Type B pancreatic cell (in vitro differentiated cells): Measurements from ENCODE around the gene KIF13A. TPM values are rescaled to one million over a fixed set of nuclear protein-coding genes. Genes with fewer than 3 reads are reported as not detected.
"Not testable (repeated sequence)": the region's sequence is repeated elsewhere in the genome, so short reads cannot be mapped to it uniquely, and the experiment has no call there.

ENCODE experiments used
- DNase-seq: peaks from one replicate; pipeline ENCODE4 v3.0.0; 2021; ENCODE audit warnings: mixed read lengths; ENCODE audit not compliant: unreplicated experiment; ENCODE audit errors: extremely low spot score
- H3K27ac Mint-ChIP-seq: 2 replicates; pipeline ENCODE4 v1.8.0; 2021; ENCODE audit warnings: mild to moderate bottlenecking, mixed read lengths
- H3K27me3 Mint-ChIP-seq: 2 replicates; pipeline ENCODE4 v1.8.0; 2021; ENCODE audit warnings: mixed read lengths
- H3K36me3 Mint-ChIP-seq: 2 replicates; pipeline ENCODE4 v1.8.0; 2021; ENCODE audit warnings: mixed read lengths
- H3K4me1 Mint-ChIP-seq: one replicate; pipeline ENCODE4 v1.8.0; 2021; ENCODE audit warnings: mixed read lengths; ENCODE audit not compliant: unreplicated experiment
- H3K4me3 Mint-ChIP-seq: 2 replicates; pipeline ENCODE4 v1.8.0; 2021; ENCODE audit warnings: mild to moderate bottlenecking, mixed read lengths
- H3K9me3 Mint-ChIP-seq: 2 replicates; pipeline ENCODE4 v1.8.0; 2021; ENCODE audit warnings: mixed read lengths
- total RNA-seq: library from RNA; stranded (reverse); gene quantifications from 2 replicates; pipeline ENCODE4 v1.2.1, GENCODE V29; 2021; ENCODE audit warnings: low replicate concordance
- TF ChIP-seq, protein P1 (sequence below): fragments of 200-600 bp; sonication (generic); conservative IDR thresholded peaks from 2 replicates; pipeline ENCODE4 v1.5.0; 2021; ENCODE audit warnings: antibody characterized with exemption, mild to moderate bottlenecking

The KIF13A gene
- total RNA-seq, 1 donor from 2014 or later = 36.9 TPM

DNA sequence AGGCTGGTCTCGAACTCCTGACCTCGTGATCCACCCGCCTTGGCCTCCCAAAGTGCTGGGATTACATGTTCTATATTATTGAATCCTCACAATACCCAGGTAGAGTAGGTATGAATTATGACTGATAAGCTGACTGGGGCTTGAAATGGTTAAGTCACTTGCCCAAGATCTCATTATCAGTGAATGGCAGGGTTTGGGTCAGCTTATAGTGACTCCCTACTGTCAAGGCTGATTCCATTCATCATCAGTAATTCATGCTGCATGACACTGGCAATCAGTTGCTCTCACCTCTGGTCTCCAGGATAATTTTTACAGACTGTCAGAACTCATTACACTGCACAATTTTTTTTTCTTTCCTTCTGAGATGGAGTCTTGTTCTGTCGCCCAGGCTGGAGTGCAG is 127.6 kb downstream of the KIF13A start:
- no peak for DNase-seq
- H3K36me3 Mint-ChIP-seq = peaks cover 3% of the 10 kb centered on the region
- no peak overlapping the region for H3K27ac Mint-ChIP-seq
- H3K4me1 Mint-ChIP-seq = peaks cover 5% of the 10 kb centered on the region
- TF ChIP-seq, protein P1, sequence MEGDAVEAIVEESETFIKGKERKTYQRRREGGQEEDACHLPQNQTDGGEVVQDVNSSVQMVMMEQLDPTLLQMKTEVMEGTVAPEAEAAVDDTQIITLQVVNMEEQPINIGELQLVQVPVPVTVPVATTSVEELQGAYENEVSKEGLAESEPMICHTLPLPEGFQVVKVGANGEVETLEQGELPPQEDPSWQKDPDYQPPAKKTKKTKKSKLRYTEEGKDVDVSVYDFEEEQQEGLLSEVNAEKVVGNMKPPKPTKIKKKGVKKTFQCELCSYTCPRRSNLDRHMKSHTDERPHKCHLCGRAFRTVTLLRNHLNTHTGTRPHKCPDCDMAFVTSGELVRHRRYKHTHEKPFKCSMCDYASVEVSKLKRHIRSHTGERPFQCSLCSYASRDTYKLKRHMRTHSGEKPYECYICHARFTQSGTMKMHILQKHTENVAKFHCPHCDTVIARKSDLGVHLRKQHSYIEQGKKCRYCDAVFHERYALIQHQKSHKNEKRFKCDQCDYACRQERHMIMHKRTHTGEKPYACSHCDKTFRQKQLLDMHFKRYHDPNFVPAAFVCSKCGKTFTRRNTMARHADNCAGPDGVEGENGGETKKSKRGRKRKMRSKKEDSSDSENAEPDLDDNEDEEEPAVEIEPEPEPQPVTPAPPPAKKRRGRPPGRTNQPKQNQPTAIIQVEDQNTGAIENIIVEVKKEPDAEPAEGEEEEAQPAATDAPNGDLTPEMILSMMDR = no peak
- no peaks in the 10 kb centered on the region for H3K27me3 Mint-ChIP-seq
- H3K4me3 Mint-ChIP-seq = no peak overlapping the region
- H3K9me3 Mint-ChIP-seq = no peaks in the 10 kb centered on the region

DNA sequence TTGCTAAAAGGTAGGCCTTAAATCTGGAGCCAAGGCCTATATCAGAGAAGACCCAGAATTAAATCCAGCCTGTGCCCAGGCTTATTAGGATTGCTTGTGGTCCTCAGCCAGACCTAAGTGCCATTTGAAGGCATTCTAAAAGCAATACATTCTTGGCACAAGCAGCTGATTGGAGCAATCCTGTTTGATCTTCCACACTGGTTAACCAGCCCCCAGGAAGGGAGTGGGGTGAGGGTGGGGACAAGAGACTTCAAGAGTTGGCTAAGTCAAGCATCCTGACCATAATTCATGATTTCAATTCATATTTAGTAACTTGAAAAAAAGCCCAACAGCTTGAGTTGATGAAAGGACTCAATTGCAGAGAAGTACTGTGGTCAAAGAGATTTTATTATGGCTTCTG is 128.9 kb downstream of the KIF13A start:
- no peak for DNase-seq
- Mint-ChIP-seq H3K4me1 (no peaks in the 10 kb centered on the region), H3K36me3 (peaks cover 3% of the 10 kb centered on the region), H3K27me3 (no peaks in the 10 kb centered on the region), H3K4me3 (no peak overlapping the region), H3K9me3 (no peaks in the 10 kb centered on the region), H3K27ac (no peak overlapping the region)
- TF ChIP-seq, protein P1 = no peak

DNA sequence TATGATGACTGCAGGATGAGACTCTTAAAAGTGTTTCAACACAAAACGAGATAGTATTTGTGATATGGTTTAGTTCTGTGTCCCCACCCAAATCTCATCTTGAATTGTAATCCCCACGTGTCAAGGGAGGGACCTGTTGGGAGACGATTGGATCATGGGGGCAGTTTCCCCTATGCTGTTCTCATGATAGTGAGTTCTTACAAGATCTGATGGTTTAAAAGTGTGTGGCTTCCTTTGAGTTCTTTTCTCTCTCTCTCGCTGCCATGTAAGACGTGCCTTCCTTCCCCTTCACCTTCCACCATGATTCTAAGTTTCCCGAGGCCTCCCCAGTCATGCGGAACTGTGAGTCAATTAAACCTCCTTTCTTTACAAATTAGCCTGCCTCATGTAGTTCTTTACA is 130.2 kb downstream of the KIF13A start:
- not testable (repeated sequence) for H3K27ac Mint-ChIP-seq, H3K4me3 Mint-ChIP-seq

DNA sequence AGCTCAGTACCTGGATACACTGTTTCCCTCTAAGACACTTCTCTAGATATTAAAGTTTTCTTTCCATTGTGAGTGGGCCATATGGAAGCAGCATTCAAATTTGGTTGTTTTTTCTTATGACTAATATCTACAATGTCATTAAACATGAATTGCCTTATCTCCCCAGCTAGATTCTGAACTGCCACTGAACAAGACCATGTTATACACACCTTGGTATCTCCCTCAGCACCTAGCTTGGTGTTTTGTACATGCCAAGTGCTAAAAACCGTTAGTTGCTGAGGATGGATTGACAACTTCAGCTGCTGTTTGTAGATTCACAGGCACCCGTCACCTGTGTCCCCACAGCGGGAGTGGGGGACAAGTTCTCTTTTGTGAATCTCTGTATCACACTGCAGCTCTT is 131.1 kb downstream of the KIF13A start:
- no peaks in the 10 kb centered on the region for H3K9me3 Mint-ChIP-seq
- TF ChIP-seq, protein P1 = no peak
- H3K4me1 Mint-ChIP-seq = peaks cover 10% of the 10 kb centered on the region
- no peak overlapping the region for H3K4me3 Mint-ChIP-seq
- peaks cover 8% of the 10 kb centered on the region for H3K36me3 Mint-ChIP-seq
- no peak overlapping the region for H3K27ac Mint-ChIP-seq
- H3K27me3 Mint-ChIP-seq = no peaks in the 10 kb centered on the region
- no peak for DNase-seq

More for the DNA sequence above, 130.2 kb downstream of the KIF13A start:
- not testable (repeated sequence) for H3K9me3 Mint-ChIP-seq, H3K4me1 Mint-ChIP-seq, DNase-seq, H3K36me3 Mint-ChIP-seq, H3K27me3 Mint-ChIP-seq

DNA sequence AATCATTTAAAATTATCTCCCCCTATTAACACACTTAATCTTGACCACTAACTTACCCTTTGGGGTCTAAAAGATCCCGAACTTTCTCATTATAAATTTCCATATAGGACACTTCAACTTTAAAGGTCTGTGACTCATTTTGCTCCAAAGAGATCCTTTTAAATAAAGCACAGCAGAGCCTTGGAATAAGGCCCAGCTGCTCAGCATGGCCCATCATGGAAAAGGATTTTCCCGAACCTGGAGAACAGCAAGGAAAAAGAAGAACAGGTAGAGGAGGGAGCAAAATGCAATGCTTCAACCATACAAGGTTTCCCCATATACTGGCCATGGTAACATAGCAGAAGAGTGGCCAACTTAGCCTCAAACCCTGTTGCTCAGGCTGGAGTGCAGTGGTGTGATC is 132.1 kb downstream of the KIF13A start:
- no peak overlapping the region for H3K4me3 Mint-ChIP-seq
- H3K27ac Mint-ChIP-seq = no peak overlapping the region
- no peak for DNase-seq
- peaks cover 15% of the 10 kb centered on the region for H3K36me3 Mint-ChIP-seq
- H3K27me3 Mint-ChIP-seq = no peaks in the 10 kb centered on the region
- H3K4me1 Mint-ChIP-seq = peaks cover 13% of the 10 kb centered on the region
- no peaks in the 10 kb centered on the region for H3K9me3 Mint-ChIP-seq
- TF ChIP-seq, protein P1 = no peak

DNA sequence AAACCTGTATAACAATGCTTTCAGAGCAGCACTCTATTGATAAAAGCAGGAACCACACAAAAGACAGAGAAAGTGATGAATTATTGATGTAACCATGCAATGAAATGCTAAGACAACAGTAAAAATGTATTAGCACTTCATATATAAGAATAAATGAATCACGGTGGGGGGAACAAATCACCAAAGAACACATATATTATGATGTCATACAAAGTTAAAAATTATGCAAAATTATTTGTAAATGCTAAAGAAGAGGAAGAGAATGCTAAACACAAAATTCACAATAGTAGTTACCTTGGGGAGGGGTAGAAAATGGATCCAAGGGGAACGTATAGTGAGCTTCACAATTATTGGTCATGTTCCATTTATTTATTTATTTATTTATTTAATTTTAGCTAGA is 133.9 kb downstream of the KIF13A start:
- Mint-ChIP-seq H3K4me1 (peaks cover 13% of the 10 kb centered on the region), H3K4me3 (no peak overlapping the region)

More for the DNA sequence above, 133.9 kb downstream of the KIF13A start:
- Mint-ChIP-seq H3K27ac (no peak overlapping the region), H3K9me3 (no peaks in the 10 kb centered on the region), H3K27me3 (no peaks in the 10 kb centered on the region), H3K36me3 (peaks cover 25% of the 10 kb centered on the region)
- TF ChIP-seq, protein P1 = no peak
- no peak for DNase-seq
